ENCODE measurements around the gene PKP4. TPM values are rescaled to one million over a fixed set of nuclear protein-coding genes. Genes with fewer than 3 reads are reported as not detected.

The PKP4 gene
- total RNA-seq, 1 experiment from 2014 or later = 67.7 TPM

DNA sequence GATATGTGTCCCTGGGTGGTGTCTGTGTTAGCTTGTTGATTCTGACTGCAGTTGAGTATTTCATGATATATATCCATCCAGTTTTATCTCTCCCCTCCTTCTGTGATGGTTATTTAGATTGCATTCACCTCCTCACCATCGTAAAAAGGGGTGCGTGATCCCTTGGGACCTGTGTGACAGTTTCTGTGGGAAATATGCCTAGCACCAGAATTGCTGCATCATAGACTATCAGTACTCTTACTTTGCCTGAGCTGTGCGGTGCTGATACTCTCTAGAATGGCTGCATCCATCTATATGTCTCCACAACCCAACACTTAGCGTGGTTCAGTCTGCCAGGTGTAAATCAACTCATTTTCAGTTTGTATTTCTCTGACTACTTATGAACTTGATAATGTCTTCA lies 34.3 kb downstream of the PKP4 start:
- no peak for DNase-seq (ENCODE audit: low spot score)
- intact Hi-C loops (cut with micrococcal nuclease; ENCODE audit: unreplicated experiment) = no loop called here
- ChIA-PET POLR2A (ENCODE audit: low non-redundant PET) (no interaction called here), CTCF (interaction anchor here (0.5 kb wide), 1 partner anchor 1846 kb away, joined by 11 read pairs; no protein-coding TSS in a partner anchor)
- Histone ChIP-seq H3K4me1 (ENCODE audit: insufficient read depth, low read length, poor library complexity, severe bottlenecking) (peaks cover 61% of the 10 kb centered on the region), H3K27ac (ENCODE audit: low read depth, low read length, poor library complexity, severe bottlenecking) (no peak overlapping the region), H3K36me3 (ENCODE audit: insufficient read depth, low read length, poor library complexity, severe bottlenecking) (no peaks in the 10 kb centered on the region), H3K9me3 (ENCODE audit: low read depth, low read length, poor library complexity, severe bottlenecking) (no peaks in the 10 kb centered on the region), H3K27me3 (replicated peaks; ENCODE audit: insufficient read depth, low read depth, low read length, poor library complexity) (no peaks in the 10 kb centered on the region), H3K4me3 (ENCODE audit: low read depth, low read length, poor library complexity, severe bottlenecking) (no peak overlapping the region)
- TF ChIP-seq EZH2 (IDR thresholded peaks at IDR 0.05; ENCODE audit: borderline replicate concordance, low read depth, low read length, poor library complexity, severe bottlenecking) = no peak
- TF ChIP-seq, protein P1, sequence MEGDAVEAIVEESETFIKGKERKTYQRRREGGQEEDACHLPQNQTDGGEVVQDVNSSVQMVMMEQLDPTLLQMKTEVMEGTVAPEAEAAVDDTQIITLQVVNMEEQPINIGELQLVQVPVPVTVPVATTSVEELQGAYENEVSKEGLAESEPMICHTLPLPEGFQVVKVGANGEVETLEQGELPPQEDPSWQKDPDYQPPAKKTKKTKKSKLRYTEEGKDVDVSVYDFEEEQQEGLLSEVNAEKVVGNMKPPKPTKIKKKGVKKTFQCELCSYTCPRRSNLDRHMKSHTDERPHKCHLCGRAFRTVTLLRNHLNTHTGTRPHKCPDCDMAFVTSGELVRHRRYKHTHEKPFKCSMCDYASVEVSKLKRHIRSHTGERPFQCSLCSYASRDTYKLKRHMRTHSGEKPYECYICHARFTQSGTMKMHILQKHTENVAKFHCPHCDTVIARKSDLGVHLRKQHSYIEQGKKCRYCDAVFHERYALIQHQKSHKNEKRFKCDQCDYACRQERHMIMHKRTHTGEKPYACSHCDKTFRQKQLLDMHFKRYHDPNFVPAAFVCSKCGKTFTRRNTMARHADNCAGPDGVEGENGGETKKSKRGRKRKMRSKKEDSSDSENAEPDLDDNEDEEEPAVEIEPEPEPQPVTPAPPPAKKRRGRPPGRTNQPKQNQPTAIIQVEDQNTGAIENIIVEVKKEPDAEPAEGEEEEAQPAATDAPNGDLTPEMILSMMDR (conservative IDR thresholded peaks at IDR 0.05; ENCODE audit: low read depth, low read length) = no peak
- no TSS peak for BruUV-seq (replicated peaks)

DNA sequence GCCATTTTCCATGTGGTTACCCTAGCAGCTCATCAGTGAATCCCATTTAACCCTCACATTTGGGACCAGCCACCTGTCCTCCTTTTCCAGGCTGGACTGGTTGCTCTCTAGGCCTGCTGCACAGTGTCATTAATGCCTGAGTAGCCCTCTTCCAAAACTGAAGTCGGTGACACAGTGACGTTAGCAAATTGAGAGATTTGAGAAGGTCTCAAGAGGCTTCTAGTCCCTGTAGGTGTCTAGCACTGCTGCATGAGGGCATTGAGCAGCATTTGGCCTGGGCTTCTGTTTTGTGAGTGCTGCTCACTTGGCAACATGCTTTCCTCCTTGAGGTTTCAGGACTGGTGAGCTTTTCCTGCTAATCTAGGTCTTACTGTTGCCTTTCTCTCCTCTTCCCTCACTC lies 36.7 kb downstream of the PKP4 start:
- no TSS peak for BruUV-seq (replicated peaks)
- ChIA-PET CTCF (no interaction called here), POLR2A (ENCODE audit: low non-redundant PET) (no interaction called here)
- Histone ChIP-seq H3K36me3 (ENCODE audit: insufficient read depth, low read length, poor library complexity, severe bottlenecking) (no peaks in the 10 kb centered on the region), H3K4me3 (ENCODE audit: low read depth, low read length, poor library complexity, severe bottlenecking) (no peak overlapping the region), H3K27ac (ENCODE audit: low read depth, low read length, poor library complexity, severe bottlenecking) (no peak overlapping the region), H3K4me1 (ENCODE audit: insufficient read depth, low read length, poor library complexity, severe bottlenecking) (peaks cover 40% of the 10 kb centered on the region), H3K9me3 (ENCODE audit: low read depth, low read length, poor library complexity, severe bottlenecking) (no peaks in the 10 kb centered on the region), H3K27me3 (replicated peaks; ENCODE audit: insufficient read depth, low read depth, low read length, poor library complexity) (no peaks in the 10 kb centered on the region)
- no peak for DNase-seq (ENCODE audit: low spot score)
- TF ChIP-seq EZH2 (IDR thresholded peaks at IDR 0.05; ENCODE audit: borderline replicate concordance, low read depth, low read length, poor library complexity, severe bottlenecking) = no peak
- TF ChIP-seq, protein P1 (conservative IDR thresholded peaks at IDR 0.05; ENCODE audit: low read depth, low read length) = no peak
- intact Hi-C loops (cut with micrococcal nuclease; ENCODE audit: unreplicated experiment) = no loop called here

DNA sequence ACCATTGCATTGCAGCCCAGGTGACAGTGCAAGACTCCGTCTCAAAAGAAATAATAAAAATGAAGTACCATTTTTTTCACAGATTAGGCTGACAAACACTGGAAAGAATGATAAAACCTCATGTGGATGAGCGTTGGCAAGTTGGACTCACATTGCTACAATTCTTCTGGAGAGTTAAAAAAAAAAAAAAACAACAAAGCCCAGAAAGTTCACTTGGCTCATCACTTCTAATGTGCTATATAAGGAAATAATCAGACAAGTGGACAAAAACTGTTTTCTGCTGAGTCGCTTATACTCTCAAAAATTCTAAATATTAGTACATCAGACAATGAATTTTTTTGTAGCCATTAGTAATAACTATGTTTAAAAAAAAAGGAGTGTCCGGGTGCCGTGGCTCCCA lies 38.4 kb downstream of the PKP4 start:
- no peaks in the 10 kb centered on the region for H3K27me3 ChIP-seq (replicated peaks; ENCODE audit: insufficient read depth, low read depth, low read length, poor library complexity)
- H3K36me3 ChIP-seq (ENCODE audit: insufficient read depth, low read length, poor library complexity, severe bottlenecking) = no peaks in the 10 kb centered on the region
- no peaks in the 10 kb centered on the region for H3K9me3 ChIP-seq (ENCODE audit: low read depth, low read length, poor library complexity, severe bottlenecking)
- TF ChIP-seq, protein P1 (conservative IDR thresholded peaks at IDR 0.05; ENCODE audit: low read depth, low read length) = no peak
- TF ChIP-seq EZH2 (IDR thresholded peaks at IDR 0.05; ENCODE audit: borderline replicate concordance, low read depth, low read length, poor library complexity, severe bottlenecking) = no peak
- intact Hi-C loops (cut with micrococcal nuclease; ENCODE audit: unreplicated experiment) = no loop called here
- ChIA-PET POLR2A (ENCODE audit: low non-redundant PET) (no interaction called here), CTCF (no interaction called here)
- H3K4me1 ChIP-seq (ENCODE audit: insufficient read depth, low read length, poor library complexity, severe bottlenecking) = peaks cover 23% of the 10 kb centered on the region
- H3K27ac ChIP-seq (ENCODE audit: low read depth, low read length, poor library complexity, severe bottlenecking) = no peak overlapping the region
- no peak overlapping the region for H3K4me3 ChIP-seq (ENCODE audit: low read depth, low read length, poor library complexity, severe bottlenecking)
- DNase-seq (ENCODE audit: low spot score) = no peak
- no TSS peak for BruUV-seq (replicated peaks)

Measured in A673 (cell line).